Endothelial cell (in vitro differentiated cells): ENCODE measurements around the gene TGM1. TPM values are rescaled to one million over a fixed set of nuclear protein-coding genes. Genes with fewer than 3 reads are reported as not detected.

Source experiments
- DNase-seq: peaks from one replicate; pipeline ENCODE4 v3.0.0; 2021; ENCODE audit warnings: low spot score
- H3K27ac Mint-ChIP-seq: one replicate; pipeline ENCODE4 v1.8.0; 2021; ENCODE audit warnings: mixed read lengths, inconsistent platforms; ENCODE audit not compliant: unreplicated experiment
- H3K27me3 Mint-ChIP-seq: one replicate; pipeline ENCODE4 v1.8.0; 2021; ENCODE audit warnings: mild to moderate bottlenecking, moderate library complexity, mixed read lengths, inconsistent platforms; ENCODE audit not compliant: unreplicated experiment
- H3K36me3 Mint-ChIP-seq: one replicate; pipeline ENCODE4 v1.8.0; 2021; ENCODE audit warnings: mild to moderate bottlenecking, low read depth, mixed read lengths, inconsistent platforms; ENCODE audit not compliant: unreplicated experiment
- H3K4me1 Mint-ChIP-seq: one replicate; pipeline ENCODE4 v1.8.0; 2021; ENCODE audit warnings: mild to moderate bottlenecking, mixed read lengths, inconsistent platforms; ENCODE audit not compliant: unreplicated experiment
- H3K4me3 Mint-ChIP-seq: one replicate; pipeline ENCODE4 v1.8.0; 2021; ENCODE audit warnings: mild to moderate bottlenecking, mixed read lengths, inconsistent platforms; ENCODE audit not compliant: unreplicated experiment
- H3K9me3 Mint-ChIP-seq: one replicate; pipeline ENCODE4 v1.8.0; 2021; ENCODE audit warnings: mixed read lengths, inconsistent platforms; ENCODE audit not compliant: unreplicated experiment
- CTCF ChIP-seq: fragments of 200-600 bp; sonication (generic); IDR thresholded peaks from one replicate; pipeline ENCODE4 v1.5.0; 2021; ENCODE audit warnings: antibody characterized with exemption; ENCODE audit not compliant: unreplicated experiment
- total RNA-seq: library from RNA; stranded (reverse); fragmentation: NEBNext Ultra II Directional; extraction: Animal tissue kit (Norgen Biotek cat#: 25700); gene quantifications from one replicate; pipeline ENCODE4 v1.2.1, GENCODE V29; 2021; ENCODE audit not compliant: unreplicated experiment

Gene TGM1
- total RNA-seq, 1 donor from 2014 or later = 1.7 TPM

GRCh38 chr14:24284501-24285035, 21.6 kb upstream of the TGM1 start:
- peaks cover 3% of the 10 kb centered on the region for H3K36me3 Mint-ChIP-seq
- no peak for DNase-seq
- H3K9me3 Mint-ChIP-seq = no peaks in the 10 kb centered on the region
- no peak overlapping the region for H3K27ac Mint-ChIP-seq
- H3K27me3 Mint-ChIP-seq = peaks cover 18% of the 10 kb centered on the region
- H3K4me1 Mint-ChIP-seq = no peaks in the 10 kb centered on the region
- TF ChIP-seq CTCF = no peak
- no peak overlapping the region for H3K4me3 Mint-ChIP-seq

- peaks cover 3% of the 10 kb centered on the region for H3K36me3 Mint-ChIP-seq
- no peaks in the 10 kb centered on the region for H3K9me3 Mint-ChIP-seq
- no peak overlapping the region for H3K27ac Mint-ChIP-seq
Measured at GRCh38 chr14:24283796-24284460, 21.0 kb upstream of the TGM1 start.

GRCh38 chr14:24282736-24283135, 19.8 kb upstream of the TGM1 start:
- H3K9me3 Mint-ChIP-seq = no peaks in the 10 kb centered on the region
- H3K4me3 Mint-ChIP-seq = no peak overlapping the region
- H3K27ac Mint-ChIP-seq = no peak overlapping the region
- no peak for TF ChIP-seq CTCF
- peaks cover 19% of the 10 kb centered on the region for H3K27me3 Mint-ChIP-seq
- peaks cover 6% of the 10 kb centered on the region for H3K4me1 Mint-ChIP-seq
- DNase-seq = no peak
- H3K36me3 Mint-ChIP-seq = peaks cover 3% of the 10 kb centered on the region

More at GRCh38 chr14:24283796-24284460, 21.0 kb upstream of the TGM1 start:
- Mint-ChIP-seq H3K4me3 (no peak overlapping the region), H3K27me3 (peaks cover 18% of the 10 kb centered on the region), H3K4me1 (no peaks in the 10 kb centered on the region)
- TF ChIP-seq CTCF = no peak
- DNase-seq = no peak

GRCh38 chr14:24281636-24282035, 18.7 kb upstream of the TGM1 start:
- no peak for TF ChIP-seq CTCF

GRCh38 chr14:24280797-24281460, 18.0 kb upstream of the TGM1 start:
- H3K27ac Mint-ChIP-seq = no peak overlapping the region
- TF ChIP-seq CTCF = no peak
- H3K4me1 Mint-ChIP-seq = peaks cover 8% of the 10 kb centered on the region
- no peaks in the 10 kb centered on the region for H3K9me3 Mint-ChIP-seq
- H3K27me3 Mint-ChIP-seq = peaks cover 13% of the 10 kb centered on the region
- no peak overlapping the region for H3K4me3 Mint-ChIP-seq
- H3K36me3 Mint-ChIP-seq = no peaks in the 10 kb centered on the region
- DNase-seq = no peak

More at GRCh38 chr14:24281636-24282035, 18.7 kb upstream of the TGM1 start:
- Mint-ChIP-seq H3K4me1 (peaks cover 8% of the 10 kb centered on the region), H3K27ac (no peak overlapping the region), H3K9me3 (no peaks in the 10 kb centered on the region), H3K27me3 (peaks cover 17% of the 10 kb centered on the region), H3K4me3 (no peak overlapping the region), H3K36me3 (no peaks in the 10 kb centered on the region)
- DNase-seq = no peak
